K562 (cell line): ENCODE measurements around the gene MTRF1L. TPM values are rescaled to one million over a fixed set of nuclear protein-coding genes. Genes with fewer than 3 reads are reported as not detected.
A peak's percentile ranks its signal among the peaks of the same experiment; 100 is the strongest.

ENCODE experiments used
- ATAC-seq: fragments of 200-7000 bp; cut with Tn5 transposase; 3 replicates; pipeline ENCODE4 v1.9.1; 2020; ENCODE audit warnings: moderate library complexity
- BruUV-seq: library from RNA; stranded (reverse); fragments of 400-500 nt; replicated peaks from 2 replicates; lab custom pipeline; 2021; lab: Mats Ljungman, UMichigan
- CTCF ChIA-PET: fragments of 300-600 bp; formaldehyde crosslinking; extraction: SDS; loops from one replicate; lab custom pipeline; 2021; ENCODE audit warnings: low intra/inter-chr PET ratio; lab: Yijun Ruan, JAX
- POLR2A ChIA-PET: fragments of 300-600, 350-650 bp; sonication (Branson Sonifier 250); formaldehyde crosslinking; extraction: SDS; loops from one replicate; lab custom pipeline; 2021; ENCODE audit warnings: antibody characterized with exemption, inconsistent platforms; lab: Yijun Ruan, JAX
- DNase-seq, 4 experiments: peaks; one replicate each; pipeline versions ENCODE4 v3.0.0 to v3.0.0-alpha.2; 2011 to 2018; ENCODE audit warnings: low spot score in 3 of 4, mixed read lengths in 3 of 4; ENCODE audit errors: extremely low read depth in 1 of 4
- FAIRE-seq: peaks from 2 replicates; lab custom pipeline; 2011; peaks lifted over from hg19 to GRCh38; lab: Jason Lieb, UNC
- H2AFZ ChIP-seq: 2 replicates; pipeline ENCODE4 v1.6.0; 2011; ENCODE audit warnings: low read depth, low read length, control low read depth, inconsistent platforms
- H3K27ac ChIP-seq: fragments of 200-600 bp; 3 replicates; pipeline ENCODE4 v1.8.0; 2011; ENCODE audit warnings: low read depth, mild to moderate bottlenecking, control low read depth, inconsistent platforms, low read length, moderate library complexity, mixed read lengths; ENCODE audit errors: extremely low read depth
- H3K27me3 ChIP-seq, 2 experiments: fragments of 300-600 bp in 1 of 2; 2 replicates in 1 of 2; 3 replicates in 1 of 2; pipeline versions ENCODE4 v1.6.0 to v1.8.0; 2011; ENCODE audit warnings: inconsistent platforms in 2 of 2, low read length in 2 of 2, mild to moderate bottlenecking in 1 of 2, mixed read lengths in 1 of 2, moderate library complexity in 1 of 2; ENCODE audit not compliant: control insufficient read depth in 2 of 2, insufficient read depth in 2 of 2
- H3K36me3 ChIP-seq: fragments of 300-600 bp; 3 replicates; pipeline ENCODE4 v1.8.0; 2011; ENCODE audit warnings: mild to moderate bottlenecking, low read length, inconsistent platforms; ENCODE audit not compliant: control insufficient read depth, insufficient read depth
- H3K4me1 ChIP-seq, 2 experiments: fragments of 200-600 bp in 1 of 2; replicated peaks in 1 of 2; 2 replicates in 1 of 2; 3 replicates in 1 of 2; pipeline versions ENCODE4 v1.5.1 to v1.8.0; 2011; ENCODE audit warnings: inconsistent platforms in 2 of 2, low read length in 2 of 2, mild to moderate bottlenecking in 1 of 2, mixed read lengths in 1 of 2, moderate library complexity in 1 of 2; ENCODE audit not compliant: control insufficient read depth in 2 of 2, insufficient read depth in 2 of 2
- H3K4me2 ChIP-seq: 2 replicates; pipeline ENCODE4 v1.6.1; 2011; ENCODE audit warnings: low read length, control low read depth, inconsistent platforms, mixed read lengths; ENCODE audit not compliant: insufficient read depth
- H3K4me3 ChIP-seq: fragments of 200-600 bp; sonication (generic), shearing (Covaris generic); 2 replicates; pipeline ENCODE4 v1.5.1; 2016; ENCODE audit warnings: control low read depth, inconsistent platforms
- H3K79me2 ChIP-seq: fragments of 200-600 bp; 3 replicates; pipeline ENCODE4 v1.8.0; 2011; ENCODE audit warnings: low read length, inconsistent platforms; ENCODE audit not compliant: control insufficient read depth, insufficient read depth
- H3K9ac ChIP-seq, 2 experiments: 2 replicates each; pipeline versions ENCODE4 v1.6.0 to v1.6.1; 2011; ENCODE audit warnings: low read depth in 2 of 2, low read length in 2 of 2, control low read depth in 1 of 2, inconsistent platforms in 1 of 2, mild to moderate bottlenecking in 1 of 2, mixed read lengths in 1 of 2; ENCODE audit not compliant: insufficient read depth in 1 of 2
- H3K9me1 ChIP-seq: one replicate; pipeline ENCODE4 v1.6.0; 2011; ENCODE audit warnings: inconsistent platforms, mild to moderate bottlenecking, low read length, moderate library complexity; ENCODE audit not compliant: control insufficient read depth, insufficient read depth
- H3K9me3 ChIP-seq: replicated peaks from 2 replicates; pipeline ENCODE4 v1.5.1; 2011; ENCODE audit warnings: low read depth, low read length, inconsistent platforms; ENCODE audit not compliant: control insufficient read depth, insufficient read depth
- H4K20me1 ChIP-seq: replicated peaks from 2 replicates; pipeline ENCODE4 v1.6.1; 2011; ENCODE audit warnings: low read length, inconsistent platforms, mixed read lengths; ENCODE audit not compliant: control insufficient read depth, insufficient read depth
- BDP1 ChIP-seq: IDR thresholded peaks from 3 replicates; pipeline ENCODE4 v1.6.1; 2011; ENCODE audit not compliant: insufficient read length, insufficient read depth
- CHD1 ChIP-seq: fragments of 200-600 bp; sonication (generic); IDR thresholded peaks from one replicate; pipeline ENCODE4 v1.6.1; 2012; ENCODE audit warnings: mild to moderate bottlenecking, moderate library complexity, low read length, inconsistent platforms
- E2F3 ChIP-seq: fragments of 250-450 bp; sonication (Bioruptor Pico); IDR thresholded peaks from 2 replicates; pipeline ENCODE4 v1.4.0; 2020; ENCODE audit warnings: mild to moderate bottlenecking
- FOXK2 ChIP-seq, 2 experiments: fragments of 450-650 bp; IDR thresholded peaks in 1 of 2; conservative IDR thresholded peaks in 1 of 2; 2 replicates each; pipeline ENCODE4 v1.6.1; 2016; ENCODE audit warnings: low read depth in 2 of 2, mild to moderate bottlenecking in 1 of 2
- GATAD2B ChIP-seq: fragments of 450-650 bp; IDR thresholded peaks from 2 replicates; pipeline ENCODE4 v1.6.1; 2017; ENCODE audit warnings: mild to moderate bottlenecking, borderline replicate concordance
- JUN ChIP-seq, 2 experiments: sonication (generic) in 1 of 2; formaldehyde crosslinking in 1 of 2; IDR thresholded peaks; 2 replicates each; pipeline versions ENCODE4 v1.6.1 to v1.8.0; 2012 to 2022; ENCODE audit warnings: borderline replicate concordance in 2 of 2, mild to moderate bottlenecking in 2 of 2, improper control_type of control experiment in 1 of 2, low read depth in 1 of 2, low read length in 1 of 2, missing genetic modification reagents in 1 of 2
- NFE2 ChIP-seq: IDR thresholded peaks from 2 replicates; pipeline ENCODE4 v1.6.1; 2014; ENCODE audit warnings: antibody characterized with exemption, low read depth
- PCBP2 ChIP-seq: fragments of 200-400 bp; formaldehyde crosslinking; IDR thresholded peaks from 2 replicates; pipeline ENCODE4 v1.6.1; 2018; ENCODE audit warnings: low read length, low read depth, mild to moderate bottlenecking, moderate library complexity; ENCODE audit not compliant: poor library complexity, severe bottlenecking
- PTTG1 ChIP-seq: fragments of 450-650 bp; IDR thresholded peaks from 2 replicates; pipeline ENCODE4 v1.6.1; 2016; ENCODE audit warnings: low read depth, mild to moderate bottlenecking, missing genetic modification characterization, missing compliant biosample characterization
- RAD21 ChIP-seq, 2 experiments: fragments of 250-450 bp in 1 of 2; fragments of 450-650 bp in 1 of 2; sonication (Bioruptor Pico) in 1 of 2; formaldehyde crosslinking in 1 of 2; IDR thresholded peaks in 1 of 2; conservative IDR thresholded peaks in 1 of 2; 2 replicates each; pipeline versions ENCODE4 v1.4.0 to v1.8.0; 2020 to 2022; ENCODE audit warnings: mild to moderate bottlenecking in 2 of 2, moderate library complexity in 1 of 2
- RNF2 ChIP-seq: sonication (generic); IDR thresholded peaks from 2 replicates; pipeline ENCODE4 v1.6.1; 2016
- SRF ChIP-seq, 2 experiments: fragments of 250-450, 450-650 bp in 1 of 2; sonication (Bioruptor Pico) in 1 of 2; sonication (generic) in 1 of 2; formaldehyde crosslinking; IDR thresholded peaks; 2 replicates each; pipeline versions ENCODE4 v1.5.0 to v1.5.1; 2020 to 2022; ENCODE audit warnings: mild to moderate bottlenecking in 1 of 2, missing genetic modification reagents in 1 of 2
- TAF7 ChIP-seq: fragments of 450-650 bp; IDR thresholded peaks from 2 replicates; pipeline ENCODE4 v1.6.1; 2016; ENCODE audit warnings: missing genetic modification characterization, missing compliant biosample characterization
- TAL1 ChIP-seq: fragments of 450-650 bp; IDR thresholded peaks from 2 replicates; pipeline ENCODE4 v1.6.1; 2016; ENCODE audit warnings: mild to moderate bottlenecking
- THRAP3 ChIP-seq: fragments of 450-650 bp; IDR thresholded peaks from 2 replicates; pipeline ENCODE4 v1.6.1; 2016; ENCODE audit warnings: mild to moderate bottlenecking, inconsistent platforms, borderline replicate concordance
- ZEB2 ChIP-seq: fragments of 450-650 bp; IDR thresholded peaks from 2 replicates; pipeline ENCODE4 v1.6.1; 2016
- ZKSCAN3 ChIP-seq: fragments of 250-450 bp; sonication (Bioruptor Pico); IDR thresholded peaks from 2 replicates; pipeline ENCODE4 v1.4.0; 2020
- ZNF717 ChIP-seq: fragments of 250-450 bp; sonication (Bioruptor Pico); IDR thresholded peaks from 2 replicates; pipeline ENCODE4 v1.5.0; 2021
- WGBS: fragments of 100-300 bp; shearing (Covaris generic); methylation state at CpG from one replicate; pipeline ENCODE4 v1.1.6; 2016; ENCODE audit warnings: low coverage, mixed read lengths; ENCODE audit not compliant: insufficient coverage; ENCODE audit errors: missing lambda C conversion rate; 5-methylcytosine and 5-hydroxymethylcytosine counted together
- in situ Hi-C: fragments of 300-500 bp; cut with MboI; formaldehyde crosslinking; loops from 4 replicates; pipeline ENCODE4 v1.15.0; 2018; ENCODE audit warnings: inconsistent platforms, mixed read lengths
- intact Hi-C: fragments of 100-400 bp; cut with micrococcal nuclease; formaldehyde crosslinking; loops from 2 replicates; pipeline ENCODE4 v1.14.2; 2022
- polyA plus RNA-seq, 8 experiments: library from polyadenylated mRNA; depleted of rRNA in 4 of 8; stranded (reverse) in 5 of 8; unstranded in 3 of 8; fragments of >200 nt; fragmentation: Nextera tagmentation in 2 of 8; fragmentation: Illumina TruSeq in 1 of 8; extraction: Ambion mirVana in 2 of 8; extraction: Trizol in 1 of 8; gene quantifications; 2 replicates each; pipeline versions ENCODE4 v1.2.1 to v1.2.3, GENCODE V29; 2011 to 2014; ENCODE audit warnings: inconsistent platforms in 1 of 8, missing spikeins in 1 of 8
- total RNA-seq, 7 experiments: library from RNA; depleted of rRNA in 6 of 7; stranded (reverse); fragments of >200 nt in 6 of 7; fragmentation: Illumina TruSeq in 2 of 7; extraction: Trizol in 2 of 7; gene quantifications; 2 replicates each; pipeline versions ENCODE4 v1.2.1 to v1.2.3, GENCODE V29; 2011 to 2021; ENCODE audit warnings: low replicate concordance in 1 of 7
- TF ChIP-seq, protein P1 (sequence below): IDR thresholded peaks from 2 replicates; pipeline ENCODE4 v1.6.1; 2016; ENCODE audit warnings: missing genetic modification characterization, missing compliant biosample characterization
- TF ChIP-seq, protein P2 (sequence below), 3 experiments: IDR thresholded peaks in 2 of 3; conservative IDR thresholded peaks in 1 of 3; 2 replicates each; pipeline ENCODE4 v1.5.1; 2011 to 2012; ENCODE audit warnings: low read length in 3 of 3, mild to moderate bottlenecking in 3 of 3, control low read depth in 2 of 3, improper control_type of control experiment in 1 of 3, inconsistent platforms in 1 of 3, low read depth in 1 of 3, mixed read lengths in 1 of 3, moderate library complexity in 1 of 3; ENCODE audit not compliant: insufficient read depth in 2 of 3

The MTRF1L gene
- total and polyA plus RNA-seq, 9 of the 15 experiments (the other 6 are each of a cell fraction or from before 2014, with no cell fraction given): 10.7 to 34.0 (median 30.2) TPM

DNA sequence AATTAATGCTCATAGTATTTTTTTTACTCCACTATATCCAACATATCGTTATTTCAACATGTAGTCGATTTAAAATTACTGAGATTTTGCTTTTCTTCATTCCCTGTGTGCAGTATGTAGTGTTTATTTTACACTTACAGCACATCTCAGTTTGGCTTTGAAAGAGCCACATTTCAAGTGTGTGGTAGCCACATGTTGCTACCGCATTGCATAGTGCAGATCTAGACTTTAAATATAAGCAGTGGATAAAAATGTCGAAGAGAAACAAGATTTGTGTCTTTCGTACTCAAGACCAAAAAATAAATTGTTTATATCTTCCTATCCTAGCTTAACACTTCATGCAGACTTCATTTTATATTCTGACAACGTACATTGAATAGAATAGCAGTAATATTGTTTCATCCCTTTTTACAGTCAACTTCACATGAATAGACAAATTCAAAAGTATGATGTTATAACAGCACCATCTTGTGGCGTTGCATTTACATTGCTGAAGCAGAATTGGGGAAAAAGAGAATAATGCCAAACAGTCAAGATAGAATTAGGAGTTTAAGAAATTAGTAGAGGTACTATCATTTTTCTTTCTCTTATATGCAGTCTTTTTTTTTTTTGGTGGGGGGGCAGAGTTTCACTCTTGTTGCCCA lies 49.5 kb downstream of the MTRF1L start:
- in situ Hi-C loops: loop anchor here (10.0 kb wide), 1 partner anchor 208 kb away; no protein-coding TSS in a partner anchor
- no peak overlapping the region for H3K4me2 ChIP-seq
- TF ChIP-seq, protein P1, sequence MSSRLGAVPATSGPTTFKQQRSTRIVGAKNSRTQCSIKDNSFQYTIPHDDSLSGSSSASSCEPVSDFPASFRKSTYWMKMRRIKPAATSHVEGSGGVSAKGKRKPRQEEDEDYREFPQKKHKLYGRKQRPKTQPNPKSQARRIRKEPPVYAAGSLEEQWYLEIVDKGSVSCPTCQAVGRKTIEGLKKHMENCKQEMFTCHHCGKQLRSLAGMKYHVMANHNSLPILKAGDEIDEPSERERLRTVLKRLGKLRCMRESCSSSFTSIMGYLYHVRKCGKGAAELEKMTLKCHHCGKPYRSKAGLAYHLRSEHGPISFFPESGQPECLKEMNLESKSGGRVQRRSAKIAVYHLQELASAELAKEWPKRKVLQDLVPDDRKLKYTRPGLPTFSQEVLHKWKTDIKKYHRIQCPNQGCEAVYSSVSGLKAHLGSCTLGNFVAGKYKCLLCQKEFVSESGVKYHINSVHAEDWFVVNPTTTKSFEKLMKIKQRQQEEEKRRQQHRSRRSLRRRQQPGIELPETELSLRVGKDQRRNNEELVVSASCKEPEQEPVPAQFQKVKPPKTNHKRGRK (tag): 0 out of 2 replicates have a peak, but pooled peaks have one; percentile 19
- TF ChIP-seq CHD1 (no peak), JUN (IDR thresholded peaks at IDR 0.05; ENCODE audit: borderline replicate concordance, low read depth, low read length) (no peak), JUN (CRISPR knock-in tag; IDR thresholded peaks at IDR 0.05; ENCODE audit: borderline replicate concordance) (no peak), THRAP3 (no peak), TAF7 (tag) (no peak), ZEB2 (no peak), FOXK2 (conservative IDR thresholded peaks at IDR 0.05 in 1 of 2, IDR thresholded peaks at IDR 0.05 in 1 of 2; ENCODE audit: low read depth in 2 of 2) (no peak), TAL1 (no peak), NFE2 (peak; percentile 38; the same call in 1 of the 2 replicates), ZNF717 (CRISPR knock-in tag) (no peak), RAD21 (CRISPR knock-in tag; conservative IDR thresholded peaks at IDR 0.05 in 1 of 2, IDR thresholded peaks at IDR 0.05 in 1 of 2) (peak; percentile 64 to 82), ZKSCAN3 (no peak), SRF (CRISPR knock-in tag; IDR thresholded peaks at IDR 0.05) (no peak), PCBP2 (no peak), GATAD2B (no peak), E2F3 (CRISPR knock-in tag) (no peak), PTTG1 (no peak), BDP1 (no peak), RNF2 (0 out of 2 replicates have a peak, but pooled peaks have one; percentile 21)
- TF ChIP-seq, protein P2, sequence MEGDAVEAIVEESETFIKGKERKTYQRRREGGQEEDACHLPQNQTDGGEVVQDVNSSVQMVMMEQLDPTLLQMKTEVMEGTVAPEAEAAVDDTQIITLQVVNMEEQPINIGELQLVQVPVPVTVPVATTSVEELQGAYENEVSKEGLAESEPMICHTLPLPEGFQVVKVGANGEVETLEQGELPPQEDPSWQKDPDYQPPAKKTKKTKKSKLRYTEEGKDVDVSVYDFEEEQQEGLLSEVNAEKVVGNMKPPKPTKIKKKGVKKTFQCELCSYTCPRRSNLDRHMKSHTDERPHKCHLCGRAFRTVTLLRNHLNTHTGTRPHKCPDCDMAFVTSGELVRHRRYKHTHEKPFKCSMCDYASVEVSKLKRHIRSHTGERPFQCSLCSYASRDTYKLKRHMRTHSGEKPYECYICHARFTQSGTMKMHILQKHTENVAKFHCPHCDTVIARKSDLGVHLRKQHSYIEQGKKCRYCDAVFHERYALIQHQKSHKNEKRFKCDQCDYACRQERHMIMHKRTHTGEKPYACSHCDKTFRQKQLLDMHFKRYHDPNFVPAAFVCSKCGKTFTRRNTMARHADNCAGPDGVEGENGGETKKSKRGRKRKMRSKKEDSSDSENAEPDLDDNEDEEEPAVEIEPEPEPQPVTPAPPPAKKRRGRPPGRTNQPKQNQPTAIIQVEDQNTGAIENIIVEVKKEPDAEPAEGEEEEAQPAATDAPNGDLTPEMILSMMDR (IDR thresholded peaks at IDR 0.05 in 2 of 3, conservative IDR thresholded peaks at IDR 0.05 in 1 of 3; ENCODE audit: insufficient read depth in 2 of 3, low read depth in 1 of 3, low read length in 3 of 3): peak; percentile 58 to 80 (median 60); a peak in 5 of 6 replicates

More for the DNA sequence above, 49.5 kb downstream of the MTRF1L start:
- intact Hi-C loops: loop anchor here (10.0 kb wide), 1 partner anchor 1278 kb away; no protein-coding TSS in a partner anchor
- no TSS peak for BruUV-seq
- ChIA-PET CTCF (interaction anchor here (0.6 to 3.2 kb wide), 5 partner anchors 10 to 1422 kb away, joined by 3 to 24 read pairs (median 5); no protein-coding TSS in a partner anchor), POLR2A (no interaction called here)
- 15% methylated on average over 7 of the region's 7 CpGs for WGBS
- H3K9me3 ChIP-seq: no peaks in the 10 kb centered on the region
- peak in 2 of 4 experiments; percentile 39 to 60 for DNase-seq
- H3K79me2 ChIP-seq: no peaks in the 10 kb centered on the region
- peaks cover 3 to 9% of the 10 kb centered on the region in 2 experiments for H3K27me3 ChIP-seq
- no peak overlapping the region for H2AFZ ChIP-seq
- H3K4me3 ChIP-seq: no peak overlapping the region
- H3K9me1 ChIP-seq: no peaks in the 10 kb centered on the region
- ATAC-seq: peak; percentile 52
- no peaks in the 10 kb centered on the region for H3K4me1 ChIP-seq
- no peaks in the 10 kb centered on the region for H3K36me3 ChIP-seq
- no peaks in the 10 kb centered on the region for H4K20me1 ChIP-seq
- H3K27ac ChIP-seq: no peak overlapping the region
- no peak overlapping the region for H3K9ac ChIP-seq
- peak; percentile 79 for FAIRE-seq
